ENCODE results near the gene ARHGAP21.

DNA sequence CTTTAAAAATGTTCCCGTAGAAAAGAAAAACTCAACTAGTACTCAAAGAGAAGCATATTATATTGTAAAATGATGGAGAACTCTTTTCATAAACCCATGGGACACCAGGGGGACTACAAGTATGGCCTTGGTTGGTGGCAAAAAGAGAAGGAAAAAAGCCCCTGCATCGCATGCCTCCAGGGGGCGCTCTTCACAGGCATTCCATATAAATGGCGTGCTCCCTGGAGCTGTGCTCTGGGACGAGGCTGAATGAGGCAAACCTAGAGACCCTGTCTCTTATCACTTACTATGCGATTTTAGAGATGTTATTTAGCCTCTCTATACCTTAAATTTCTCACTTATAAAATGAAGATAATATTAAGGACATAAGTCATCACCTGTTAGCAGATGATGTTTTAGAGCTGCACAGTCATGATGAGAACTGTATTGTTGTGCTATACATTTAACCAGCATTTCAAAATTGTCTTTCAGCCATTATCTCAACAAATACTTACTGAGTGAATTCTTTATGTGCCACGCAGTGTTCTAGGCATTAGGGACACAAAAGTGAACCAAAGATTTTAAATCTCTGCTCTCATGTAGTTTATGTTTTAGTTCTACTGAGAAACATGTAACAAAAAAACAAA is 105.8 kb downstream of the ARHGAP21 start:
- TF ChIP-seq, protein P1, sequence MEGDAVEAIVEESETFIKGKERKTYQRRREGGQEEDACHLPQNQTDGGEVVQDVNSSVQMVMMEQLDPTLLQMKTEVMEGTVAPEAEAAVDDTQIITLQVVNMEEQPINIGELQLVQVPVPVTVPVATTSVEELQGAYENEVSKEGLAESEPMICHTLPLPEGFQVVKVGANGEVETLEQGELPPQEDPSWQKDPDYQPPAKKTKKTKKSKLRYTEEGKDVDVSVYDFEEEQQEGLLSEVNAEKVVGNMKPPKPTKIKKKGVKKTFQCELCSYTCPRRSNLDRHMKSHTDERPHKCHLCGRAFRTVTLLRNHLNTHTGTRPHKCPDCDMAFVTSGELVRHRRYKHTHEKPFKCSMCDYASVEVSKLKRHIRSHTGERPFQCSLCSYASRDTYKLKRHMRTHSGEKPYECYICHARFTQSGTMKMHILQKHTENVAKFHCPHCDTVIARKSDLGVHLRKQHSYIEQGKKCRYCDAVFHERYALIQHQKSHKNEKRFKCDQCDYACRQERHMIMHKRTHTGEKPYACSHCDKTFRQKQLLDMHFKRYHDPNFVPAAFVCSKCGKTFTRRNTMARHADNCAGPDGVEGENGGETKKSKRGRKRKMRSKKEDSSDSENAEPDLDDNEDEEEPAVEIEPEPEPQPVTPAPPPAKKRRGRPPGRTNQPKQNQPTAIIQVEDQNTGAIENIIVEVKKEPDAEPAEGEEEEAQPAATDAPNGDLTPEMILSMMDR (optimal IDR thresholded peaks at IDR 0.05 in 1 of 3, IDR thresholded peaks at IDR 0.05 in 1 of 3, conservative IDR thresholded peaks at IDR 0.05 in 1 of 3; ENCODE audit: extremely low read depth in 1 of 3, insufficient read depth in 2 of 3, low read length in 3 of 3), result peak; percentile 83 to 89 (median 89)
- TF ChIP-seq EZH2 (IDR thresholded peaks at IDR 0.05; ENCODE audit: low read length), result no peak
